HG03045 (cell line): Measurements from ENCODE around the gene CYP26A1.

Source experiments
- ATAC-seq: cut with Tn5 transposase; IDR thresholded peaks from one replicate; pipeline ENCODE4 v1.9.1; 2021; ENCODE audit warnings: mild to moderate bottlenecking, moderate library complexity; ENCODE audit not compliant: unreplicated experiment

Gene CYP26A1, protein sequence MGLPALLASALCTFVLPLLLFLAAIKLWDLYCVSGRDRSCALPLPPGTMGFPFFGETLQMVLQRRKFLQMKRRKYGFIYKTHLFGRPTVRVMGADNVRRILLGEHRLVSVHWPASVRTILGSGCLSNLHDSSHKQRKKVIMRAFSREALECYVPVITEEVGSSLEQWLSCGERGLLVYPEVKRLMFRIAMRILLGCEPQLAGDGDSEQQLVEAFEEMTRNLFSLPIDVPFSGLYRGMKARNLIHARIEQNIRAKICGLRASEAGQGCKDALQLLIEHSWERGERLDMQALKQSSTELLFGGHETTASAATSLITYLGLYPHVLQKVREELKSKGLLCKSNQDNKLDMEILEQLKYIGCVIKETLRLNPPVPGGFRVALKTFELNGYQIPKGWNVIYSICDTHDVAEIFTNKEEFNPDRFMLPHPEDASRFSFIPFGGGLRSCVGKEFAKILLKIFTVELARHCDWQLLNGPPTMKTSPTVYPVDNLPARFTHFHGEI

GRCh38 chr10:93073539-93074146 lies at the start of gene CYP26A1:
Gene CYP26A1, plus strand, starts transcription at chr10:93073893. Its CDS starts 42 bp downstream, at chr10:93073935.
- no peak for ATAC-seq

DNA sequence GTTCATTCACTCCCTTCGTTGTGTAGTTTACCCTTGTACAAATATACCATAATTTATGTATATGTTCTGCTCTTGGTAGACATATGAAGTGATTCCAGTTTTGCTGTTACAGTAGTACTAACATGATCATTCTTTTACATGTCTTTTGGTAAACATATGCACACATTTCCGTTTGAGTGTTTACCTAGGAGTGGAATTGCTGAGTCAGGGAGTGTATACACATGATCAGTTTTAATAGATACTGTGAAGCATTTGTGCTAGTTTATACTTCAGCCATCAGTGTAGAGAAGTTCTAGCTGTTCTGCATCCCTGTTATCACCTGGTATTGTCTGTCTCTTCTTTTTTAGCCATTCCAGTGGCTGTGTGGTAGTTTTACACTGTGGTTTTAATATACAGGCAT lies 47.6 kb upstream of the CYP26A1 start:
- no peak for ATAC-seq

GRCh38 chr10:93027508-93027907 lies 46.2 kb upstream of the CYP26A1 start:
- ATAC-seq, result no peak

DNA sequence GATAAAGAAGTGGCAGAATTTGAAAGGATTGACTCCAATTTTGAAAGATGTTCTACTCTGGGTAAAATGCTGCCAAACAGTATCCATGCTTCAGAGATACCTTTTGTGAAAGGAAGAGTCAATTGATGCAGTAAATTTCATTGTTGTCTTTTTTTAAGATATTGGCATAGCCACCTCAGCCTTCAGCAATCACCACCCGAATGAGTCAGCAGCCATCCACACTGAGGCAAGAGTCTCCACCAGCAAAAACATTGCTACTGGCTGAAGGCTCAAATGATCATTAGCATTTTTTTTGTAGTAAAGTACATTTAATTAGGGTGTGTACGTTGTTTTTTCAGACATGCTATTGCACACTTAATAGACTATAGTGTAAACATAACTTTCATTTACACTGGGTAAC lies 44.8 kb upstream of the CYP26A1 start:
- no peak for ATAC-seq

- ATAC-seq, result no peak
These were observed 43.3 kb upstream of the CYP26A1 start for GRCh38 chr10:93030409-93030808.

DNA sequence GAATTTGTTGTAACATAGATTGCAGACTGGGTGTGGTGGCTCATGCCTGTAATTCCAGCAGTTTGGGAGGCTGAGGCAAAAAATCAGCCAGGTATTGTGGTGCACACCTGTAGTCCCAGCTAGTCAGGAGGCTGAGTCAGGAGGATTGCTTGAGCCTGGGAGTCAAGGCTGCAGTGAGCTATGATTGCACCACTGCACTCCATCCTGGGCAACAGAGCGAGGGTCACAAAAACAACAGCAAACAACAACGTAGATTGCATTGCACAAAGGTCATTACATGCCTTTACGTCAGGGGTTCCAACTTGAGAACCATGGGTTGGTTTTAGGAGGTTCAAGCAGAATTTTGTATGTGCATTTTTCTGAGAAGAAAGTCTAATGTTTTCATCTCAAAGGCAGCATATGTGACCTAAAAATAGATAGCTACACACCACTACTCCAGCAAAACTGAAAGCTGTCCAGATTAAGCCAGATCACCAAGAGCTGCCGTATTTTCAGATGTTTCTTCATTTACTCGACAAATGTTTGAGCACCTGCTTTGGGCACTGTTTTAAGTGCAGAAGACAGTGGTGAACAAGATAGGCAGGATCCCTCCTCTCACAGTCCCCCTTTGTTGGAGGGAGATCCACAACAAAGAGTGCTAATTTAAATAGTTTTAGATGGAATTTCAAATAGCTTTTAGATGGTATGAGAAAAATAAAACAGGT lies 41.4 kb upstream of the CYP26A1 start:
- ATAC-seq, result no peak

DNA sequence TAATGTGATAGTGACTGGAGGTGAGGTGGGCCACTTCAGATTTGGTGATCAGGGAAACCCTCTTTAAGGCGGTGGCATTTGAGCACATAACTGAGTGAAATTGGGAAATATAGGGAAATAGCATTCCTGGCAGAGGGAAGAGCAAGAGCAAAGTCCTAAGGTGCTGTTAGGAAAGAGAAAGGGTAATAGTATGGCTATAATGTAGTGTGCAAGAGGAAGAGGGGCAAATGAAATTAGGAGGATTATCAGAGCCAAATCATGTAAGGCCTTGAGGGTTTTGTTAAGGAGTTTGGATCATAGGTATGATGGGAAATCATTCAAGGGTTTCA lies 40.9 kb upstream of the CYP26A1 start:
- no peak for ATAC-seq

- ATAC-seq, result no peak
These were observed 39.3 kb upstream of the CYP26A1 start for GRCh38 chr10:93034426-93034825.

DNA sequence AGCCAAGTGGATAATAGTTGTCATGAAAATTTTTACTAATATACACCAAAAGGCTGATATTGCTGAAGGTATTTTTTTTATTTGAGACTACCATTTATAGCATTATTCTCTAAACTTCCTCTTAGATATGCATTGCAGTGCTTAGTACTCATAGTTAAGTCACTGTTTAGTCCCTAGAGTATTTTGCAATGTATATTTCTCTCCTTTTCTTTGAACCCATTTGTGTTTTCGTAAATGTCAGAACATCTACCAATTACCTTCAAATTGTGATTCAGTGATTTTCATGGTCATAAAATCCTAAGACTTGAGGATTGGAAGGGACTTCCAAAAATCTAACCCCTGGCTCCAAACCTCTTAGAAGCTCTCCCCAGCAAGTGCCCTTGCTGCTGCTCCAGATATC lies 34.6 kb upstream of the CYP26A1 start:
- no peak for ATAC-seq

DNA sequence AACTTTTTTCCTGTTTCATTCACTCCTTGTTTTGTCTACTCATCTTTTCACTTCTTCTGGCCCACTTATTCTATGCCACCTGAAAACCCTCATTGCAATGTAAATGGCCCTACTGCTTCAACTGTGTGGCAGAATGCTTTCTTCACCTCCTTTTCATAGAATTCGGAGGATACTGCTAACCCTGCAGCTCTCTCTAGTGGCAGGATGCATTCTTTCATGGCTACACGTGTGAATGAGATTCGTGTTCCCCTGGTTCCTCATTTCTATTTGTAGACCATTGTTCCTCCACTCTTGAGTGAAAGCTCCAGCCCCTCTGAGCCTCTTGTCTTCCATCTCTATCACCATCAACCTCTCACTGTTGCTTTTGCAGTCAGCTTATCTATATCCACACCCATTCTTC lies 34.0 kb upstream of the CYP26A1 start:
- no peak for ATAC-seq

DNA sequence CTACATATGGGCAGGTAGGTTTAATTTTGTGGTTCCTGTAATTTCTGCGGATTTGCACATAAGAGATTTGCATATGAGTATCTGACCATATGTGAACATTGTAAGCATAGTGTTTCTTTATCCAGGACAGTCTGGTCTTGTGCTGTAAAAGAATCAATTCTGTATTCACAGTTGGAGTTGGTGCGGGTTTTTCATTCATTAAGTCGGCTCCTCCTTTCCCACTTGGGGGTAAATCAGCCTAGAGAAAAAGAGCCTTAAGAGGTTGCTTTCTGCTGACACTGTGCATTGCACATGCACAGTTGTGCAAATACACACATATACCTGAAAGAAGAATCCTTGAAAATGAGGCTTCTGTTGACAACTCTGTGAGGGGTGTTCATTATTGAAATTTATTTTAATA lies 19.2 kb upstream of the CYP26A1 start:
- ATAC-seq, result no peak

DNA sequence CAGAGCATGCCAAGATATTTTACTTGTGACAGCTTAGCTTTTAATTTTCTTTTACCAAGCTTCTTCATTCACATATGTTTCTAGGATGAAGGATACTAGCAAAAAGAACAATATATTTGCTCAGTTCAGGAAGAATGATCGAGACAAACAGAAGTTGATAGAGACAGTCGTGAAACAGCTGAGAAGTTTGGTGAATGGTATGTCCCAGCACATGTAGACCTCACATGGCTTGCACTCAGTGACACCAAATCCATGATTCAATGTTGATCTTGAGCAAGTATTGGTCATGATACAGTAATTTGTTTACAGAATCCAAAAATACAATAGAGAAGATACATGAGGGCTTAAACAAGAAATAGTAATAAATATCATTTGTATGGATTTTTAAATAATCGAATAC lies 15.6 kb upstream of the CYP26A1 start:
- ATAC-seq, result no peak

DNA sequence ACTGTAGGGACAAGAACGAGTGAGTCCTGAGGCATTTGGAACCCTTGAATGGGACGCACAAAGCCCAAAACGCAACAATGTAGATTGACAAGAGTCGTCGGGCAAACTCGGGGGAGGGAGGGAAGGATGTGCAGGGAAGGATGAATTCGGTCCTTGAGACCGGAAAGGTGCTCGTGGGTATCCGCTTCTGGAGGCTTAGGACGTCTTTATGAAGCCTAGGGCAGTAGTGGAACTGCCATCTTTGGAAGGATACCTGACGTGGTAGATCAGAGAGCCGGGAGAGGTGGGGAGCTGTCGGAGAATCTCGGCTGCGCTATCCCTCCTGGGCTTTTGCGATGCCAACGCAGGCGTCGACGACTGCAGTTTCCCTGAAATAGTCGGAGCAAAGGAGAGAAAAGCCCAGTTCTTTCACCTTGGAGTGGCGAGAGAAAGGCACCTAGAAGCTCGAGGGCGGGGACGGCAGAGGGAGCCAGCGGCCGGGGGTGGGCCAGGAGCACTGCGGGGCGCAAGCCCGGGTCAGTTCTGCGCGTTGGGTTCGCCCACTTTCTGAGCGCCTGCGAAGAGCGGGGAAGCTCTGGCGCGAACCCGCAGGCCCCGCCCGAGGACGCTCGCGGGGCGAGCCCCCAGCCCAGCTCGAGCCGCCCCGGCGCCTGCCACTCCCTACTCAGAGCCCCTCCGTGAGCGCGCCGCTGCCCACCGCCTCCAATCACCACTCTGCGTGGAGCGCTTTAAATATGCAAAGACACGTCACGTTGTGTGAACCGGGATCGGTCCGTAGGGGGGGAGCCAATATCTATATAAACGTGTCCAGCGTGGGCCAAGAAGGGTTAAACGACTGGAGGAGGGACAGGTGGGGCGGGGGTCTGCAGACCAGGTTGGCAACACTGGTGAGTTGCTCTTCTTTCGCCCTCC lies 13.5 kb upstream of the CYP26A1 start, which contains the start of gene CYP26C1:
Gene CYP26C1, plus strand, starts transcription at position 824 of the 912 bp plus-strand sequence. CDS start 466 bp downstream, outside the sequence.
- no peak for ATAC-seq

- ATAC-seq, result no peak
These were observed 12.7 kb upstream of the CYP26A1 start for GRCh38 chr10:93060887-93061593.

GRCh38 chr10:93061594-93062513 lies 11.8 kb upstream of the CYP26A1 start:
- ATAC-seq, result no peak

GRCh38 chr10:93062514-93063143 lies 11.1 kb upstream of the CYP26A1 start:
- ATAC-seq, result peak; percentile 50

GRCh38 chr10:93063144-93063976 lies 10.3 kb upstream of the CYP26A1 start:
- ATAC-seq, result peak; percentile 6
